ENCODE data around the gene PSD4. TPM values are rescaled to one million over a fixed set of nuclear protein-coding genes. Genes with fewer than 3 reads are reported as not detected.

PSD4 gene
- polyA plus RNA-seq, 1 of the 3 experiments (the other 2 are of a cell fraction), result 0.35 TPM

DNA sequence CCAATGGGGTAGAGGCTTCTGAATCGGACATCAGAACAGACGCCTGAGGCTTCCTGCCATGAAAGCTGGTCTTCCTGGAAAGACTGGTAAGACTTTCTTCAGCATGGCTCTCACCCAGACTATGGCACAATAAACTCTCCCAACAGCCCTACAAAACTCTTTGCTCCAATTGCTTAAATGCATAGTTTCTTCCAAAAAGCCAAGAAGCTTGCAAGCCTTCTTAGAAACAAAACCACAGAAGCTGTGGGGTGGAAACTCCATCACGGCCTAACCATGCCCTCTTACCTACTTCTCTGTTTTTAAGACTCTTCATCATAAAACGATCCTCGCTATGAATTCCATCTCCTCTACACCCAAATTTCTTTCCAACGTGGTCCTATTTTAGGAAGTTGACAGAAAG is 56.8 kb downstream of the PSD4 start:
- Histone ChIP-seq H2AFZ (ENCODE audit: low read depth) (no peak overlapping the region), H3K27me3 (ENCODE audit: insufficient read depth) (no peaks in the 10 kb centered on the region), H3K9me2 (no peaks in the 10 kb centered on the region), H3K79me2 (ENCODE audit: insufficient read depth) (no peaks in the 10 kb centered on the region), H3K4me2 (no peak overlapping the region), H3K4me1 (ENCODE audit: control insufficient read depth in 1 of 2, insufficient read depth in 2 of 2, low read depth in 1 of 2, low read length in 1 of 2) (peaks cover 0 to 4% of the 10 kb centered on the region in 2 experiments; a peak in 2 of 4 replicates), H3K9me3 (no peaks in the 10 kb centered on the region), H4K20me1 (ENCODE audit: insufficient read depth) (no peaks in the 10 kb centered on the region), H3K36me3 (replicated peaks in 1 of 2; ENCODE audit: control insufficient read depth in 1 of 2, insufficient read depth in 2 of 2, low read length in 1 of 2) (no peaks in the 10 kb centered on the region), H3F3A (replicated peaks; ENCODE audit: insufficient read depth) (no peaks in the 10 kb centered on the region), H3K27ac (ENCODE audit: low read depth in 2 of 2, low read length in 1 of 2) (no peak overlapping the region), H3K9ac (no peak overlapping the region), H3K4me3 (ENCODE audit: low read depth in 2 of 2, low read length in 1 of 2) (no peak overlapping the region)
- DNase-seq, result no peak
- 76% methylated on average over 6 of the region's 6 CpGs for WGBS (ENCODE audit: low lambda C conversion rate)
- TF ChIP-seq EZH2phosphoT487 (IDR thresholded peaks at IDR 0.05; ENCODE audit: borderline replicate concordance, low read depth), result no peak
- no peak for TF ChIP-seq MXI1 (IDR thresholded peaks at IDR 0.05; ENCODE audit: low read depth, low read length)
- TF ChIP-seq SIN3A (IDR thresholded peaks at IDR 0.05; ENCODE audit: borderline replicate concordance, low read depth, low read length), result no peak
- TF ChIP-seq MAX (IDR thresholded peaks at IDR 0.05; ENCODE audit: low read depth), result no peak
- TF ChIP-seq YY1 (IDR thresholded peaks at IDR 0.05; ENCODE audit: low read depth), result no peak
- TF ChIP-seq REST (IDR thresholded peaks at IDR 0.05; ENCODE audit: low read depth, low read length), result no peak
- no peak for TF ChIP-seq TCF12 (IDR thresholded peaks at IDR 0.05)
- no peak for TF ChIP-seq MEF2A (IDR thresholded peaks at IDR 0.05; ENCODE audit: borderline replicate concordance, low read depth)
- no peak for TF ChIP-seq CHD2 (IDR thresholded peaks at IDR 0.05; ENCODE audit: low read length, partially characterized antibody)
- TF ChIP-seq JUND (IDR thresholded peaks at IDR 0.05), result no peak
- CTCF ChIA-PET, result interaction anchor here (1.0 to 2.3 kb wide), 4 partner anchors 9 to 160 kb away, joined by 3 to 9 read pairs (median 6); no protein-coding TSS in a partner anchor
- POLR2A ChIA-PET, result no interaction called here

DNA sequence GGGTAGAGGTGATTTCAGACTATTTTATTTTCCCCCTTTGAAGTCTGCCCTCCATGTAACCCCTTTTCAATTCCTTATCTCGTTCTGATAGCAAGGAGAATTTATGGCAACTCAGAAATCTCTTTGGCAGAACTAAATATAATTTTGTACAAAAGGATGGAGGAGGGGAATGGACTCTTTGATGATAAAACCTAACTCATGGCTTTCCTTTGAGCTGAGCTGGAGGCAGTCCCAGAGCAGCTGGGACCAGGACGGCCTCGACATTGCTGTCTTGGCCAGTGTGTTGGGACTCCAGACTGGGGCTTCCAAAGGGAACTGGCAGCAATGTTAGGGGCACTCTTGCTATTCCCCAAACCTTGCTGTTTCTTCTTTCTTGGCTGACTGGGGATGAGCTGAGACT is 57.3 kb downstream of the PSD4 start:
- Histone ChIP-seq H3K4me2 (no peak overlapping the region), H4K20me1 (ENCODE audit: insufficient read depth) (no peaks in the 10 kb centered on the region), H3K4me3 (ENCODE audit: low read depth in 2 of 2, low read length in 1 of 2) (no peak overlapping the region), H3K36me3 (replicated peaks in 1 of 2; ENCODE audit: control insufficient read depth in 1 of 2, insufficient read depth in 2 of 2, low read length in 1 of 2) (no peaks in the 10 kb centered on the region), H3K27me3 (ENCODE audit: insufficient read depth) (no peaks in the 10 kb centered on the region), H3K9me3 (no peaks in the 10 kb centered on the region), H3K9ac (no peak overlapping the region), H3F3A (replicated peaks; ENCODE audit: insufficient read depth) (no peaks in the 10 kb centered on the region), H3K79me2 (ENCODE audit: insufficient read depth) (no peaks in the 10 kb centered on the region), H3K9me2 (no peaks in the 10 kb centered on the region), H3K27ac (ENCODE audit: low read depth in 2 of 2, low read length in 1 of 2) (no peak overlapping the region), H3K4me1 (ENCODE audit: control insufficient read depth in 1 of 2, insufficient read depth in 2 of 2, low read depth in 1 of 2, low read length in 1 of 2) (peaks cover 0 to 1% of the 10 kb centered on the region in 2 experiments; a peak in 1 of 4 replicates), H2AFZ (ENCODE audit: low read depth) (no peak overlapping the region)
- ChIA-PET POLR2A (no interaction called here), CTCF (interaction anchor here (0.6 to 2.3 kb wide), 5 partner anchors 10 to 159 kb away, joined by 3 to 9 read pairs (median 7); no protein-coding TSS in a partner anchor)
- TF ChIP-seq CHD2 (IDR thresholded peaks at IDR 0.05; ENCODE audit: low read length, partially characterized antibody) (no peak), RCOR1 (IDR thresholded peaks at IDR 0.05; ENCODE audit: low read length) (no peak), EZH2phosphoT487 (IDR thresholded peaks at IDR 0.05; ENCODE audit: borderline replicate concordance, low read depth) (no peak), REST (IDR thresholded peaks at IDR 0.05; ENCODE audit: low read depth, low read length) (no peak), ELF1 (IDR thresholded peaks at IDR 0.05) (no peak), YY1 (IDR thresholded peaks at IDR 0.05; ENCODE audit: low read depth) (no peak), MAX (IDR thresholded peaks at IDR 0.05; ENCODE audit: low read depth) (no peak), POLR2AphosphoS5 (IDR thresholded peaks at IDR 0.05; ENCODE audit: low read depth, low read length) (no peak), SMC3 (IDR thresholded peaks at IDR 0.05; ENCODE audit: low read depth, low read length) (no peak), GATA2 (CRISPR knock-in tag; IDR thresholded peaks at IDR 0.05) (no peak)
- no peak for DNase-seq
- WGBS (ENCODE audit: low lambda C conversion rate), result 73% methylated on average over 3 of the region's 3 CpGs

Measured in SK-N-SH (cell line).